Measurements from ENCODE around the gene XPNPEP1.
A peak's percentile ranks its signal among the peaks of the same experiment; 100 is the strongest.

XPNPEP1 gene

GRCh38 chr10:109947111-109947920 is 24.0 kb upstream of the XPNPEP1 start:
- DNase-seq = no peak

GRCh38 chr10:109946680-109947079 is 23.4 kb upstream of the XPNPEP1 start:
- DNase-seq = no peak

- DNase-seq = no peak
These were observed 22.3 kb upstream of the XPNPEP1 start for GRCh38 chr10:109945473-109946177.

DNA sequence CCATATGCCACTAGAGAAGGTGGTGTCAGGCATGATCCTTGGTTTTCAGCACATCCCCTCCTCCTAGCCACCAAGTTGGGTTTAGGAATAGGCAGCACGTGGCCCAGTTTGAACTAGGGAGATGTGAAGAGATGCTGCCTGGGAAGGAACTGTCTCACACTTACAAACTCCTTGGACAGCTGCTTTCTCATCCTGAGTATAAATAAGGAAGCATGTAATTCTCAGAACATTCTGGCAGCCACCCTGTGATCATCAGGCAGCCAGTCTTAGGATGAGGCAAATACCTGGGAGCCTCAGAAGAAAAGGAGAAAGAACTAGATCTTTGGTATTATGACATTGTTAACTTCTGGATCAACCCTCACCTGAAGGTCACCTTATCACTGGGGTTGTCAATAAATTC is 21.3 kb upstream of the XPNPEP1 start:
- DNase-seq = no peak

DNA sequence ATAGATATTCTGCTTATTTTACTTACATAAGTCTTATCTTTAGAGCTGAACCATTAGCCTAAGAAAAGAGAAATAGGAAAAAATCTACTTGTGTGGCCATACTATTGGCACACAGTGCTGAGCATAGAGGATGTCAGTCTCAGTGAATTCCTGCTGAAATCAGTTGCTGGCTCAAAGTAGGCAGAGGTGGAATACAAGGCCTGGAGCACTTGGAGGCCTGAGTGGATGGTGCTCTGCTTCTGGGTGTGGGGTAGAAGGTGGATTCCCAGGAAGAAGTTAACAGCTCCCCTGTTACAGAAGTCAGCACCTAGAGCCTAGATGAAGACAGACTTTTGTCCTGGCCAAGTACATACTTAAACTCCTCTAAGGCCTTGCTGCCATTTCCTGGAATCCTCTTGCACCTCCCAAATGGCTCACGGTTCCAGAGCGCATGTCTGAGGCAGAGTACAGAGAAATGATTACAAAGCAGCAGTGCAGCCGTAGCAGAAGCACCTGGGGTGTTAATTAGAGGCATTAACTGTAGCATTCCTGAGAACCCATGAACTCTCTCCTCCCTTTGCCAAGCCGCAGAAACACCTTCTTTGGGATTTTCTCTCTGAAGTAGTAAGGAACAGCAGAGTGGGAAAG is 18.0 kb upstream of the XPNPEP1 start:
- DNase-seq = no peak

DNA sequence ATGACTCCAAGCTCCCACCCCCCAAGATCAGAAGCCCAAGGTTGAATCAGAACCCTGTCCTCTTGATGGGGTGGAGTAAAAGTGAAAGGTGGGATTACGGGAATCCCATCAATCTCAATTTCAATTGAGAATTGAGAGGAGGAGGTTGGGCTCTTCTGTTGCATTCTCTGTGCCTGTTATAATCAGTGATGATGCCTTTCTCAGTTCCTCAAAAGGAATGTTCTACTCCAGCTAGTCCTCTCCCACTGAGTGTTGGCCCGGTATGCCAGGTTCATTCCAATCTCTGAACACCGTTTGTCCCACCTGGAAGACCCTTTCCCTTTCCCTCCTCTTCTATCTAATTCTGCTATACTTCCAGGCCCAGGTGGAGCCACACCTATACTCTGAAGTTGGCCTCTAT is 17.2 kb upstream of the XPNPEP1 start:
- DNase-seq = no peak

DNA sequence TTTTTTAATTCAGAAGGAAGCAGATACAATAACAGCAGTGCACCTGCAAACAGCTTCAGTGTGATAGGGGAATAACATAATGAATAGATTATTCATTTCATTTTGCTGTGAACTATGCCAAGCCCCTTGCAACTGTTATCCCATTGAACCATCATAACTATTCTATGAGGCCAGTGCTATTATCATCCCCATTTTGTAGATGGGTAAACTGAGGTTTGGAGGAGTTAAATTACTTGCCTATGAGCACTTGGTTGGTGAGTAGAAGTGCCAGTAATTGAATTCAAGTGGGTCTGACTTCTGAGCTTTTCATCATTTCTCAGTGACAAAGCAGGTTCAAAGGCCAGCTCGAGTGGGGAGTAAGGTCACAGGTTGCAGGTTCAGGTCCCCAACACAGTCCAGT is 16.8 kb upstream of the XPNPEP1 start:
- DNase-seq = no peak

DNA sequence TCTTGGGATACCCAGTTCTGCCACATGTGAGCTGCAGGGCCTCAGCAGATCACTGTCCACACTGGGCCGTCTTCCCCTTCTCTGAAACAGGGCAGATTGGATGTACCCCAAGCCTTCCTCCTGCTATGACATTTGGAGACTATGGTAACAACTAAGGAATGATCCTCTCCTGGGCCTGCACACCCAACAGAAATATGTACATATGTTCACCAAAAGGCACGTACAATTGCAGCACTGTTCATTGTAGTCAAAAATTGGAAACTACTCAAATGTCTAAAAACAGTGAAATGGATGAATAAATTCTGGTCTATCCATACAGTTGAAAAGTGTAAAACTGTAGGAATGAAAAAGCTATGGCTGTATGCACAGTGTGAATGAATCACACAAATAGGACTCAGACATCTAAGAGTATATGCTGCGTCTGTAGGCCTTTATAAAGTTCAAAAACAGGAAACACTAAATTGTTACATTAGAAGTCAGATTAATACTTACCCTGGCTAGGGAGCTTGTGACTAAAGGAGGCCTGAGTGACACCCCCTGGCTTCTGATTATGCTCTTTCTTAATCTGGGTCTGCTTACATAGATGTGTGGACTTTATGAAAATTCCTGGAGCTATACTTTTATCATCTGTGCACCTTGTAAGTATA is 16.1 kb upstream of the XPNPEP1 start:
- DNase-seq = no peak

- no peak for DNase-seq
These were observed 14.3 kb upstream of the XPNPEP1 start for GRCh38 chr10:109937460-109938065.

DNA sequence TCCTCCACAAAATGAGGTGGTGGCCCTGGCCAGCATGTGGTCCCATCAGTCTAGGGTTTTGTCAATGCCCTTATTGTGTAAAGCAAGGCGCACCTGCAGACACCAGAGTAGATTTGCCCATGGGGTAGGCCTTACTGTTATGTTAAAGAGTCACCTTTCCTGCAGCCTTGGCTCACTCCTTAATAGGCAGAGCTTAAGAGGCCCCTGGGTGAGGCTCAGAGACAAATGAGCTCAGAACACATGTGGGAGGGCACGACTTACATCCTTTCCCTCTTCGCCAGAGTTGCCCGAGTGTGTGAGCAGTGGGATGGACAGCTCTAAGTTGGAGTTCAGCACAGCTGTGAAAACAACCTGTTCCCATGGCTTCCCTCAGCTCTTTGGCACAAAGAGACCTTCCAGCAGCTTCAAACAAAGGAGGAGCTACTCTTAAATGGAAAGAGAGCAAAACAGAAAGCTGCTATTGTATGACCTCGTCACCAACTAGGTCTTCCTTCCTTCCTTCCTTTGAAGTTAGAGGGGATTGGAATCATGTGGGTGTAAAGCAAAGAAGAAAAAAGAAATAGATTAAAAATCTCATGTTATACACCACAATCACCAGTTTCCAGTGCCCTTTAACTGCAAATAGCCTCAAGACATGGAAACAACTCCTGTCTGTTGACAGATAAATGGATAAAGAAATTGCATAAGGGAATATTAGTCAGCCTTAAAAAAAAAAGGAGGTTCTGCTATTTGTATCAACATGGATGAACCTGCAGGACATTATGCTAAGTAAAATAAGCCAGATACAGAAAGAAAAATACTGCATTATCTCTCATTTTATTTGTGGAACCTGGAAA is 11.9 kb upstream of the XPNPEP1 start:
- DNase-seq = peak; percentile 46 to 48

- peak; percentile 97 to 98 for DNase-seq
These were observed 10.8 kb upstream of the XPNPEP1 start for GRCh38 chr10:109933984-109934565.

DNA sequence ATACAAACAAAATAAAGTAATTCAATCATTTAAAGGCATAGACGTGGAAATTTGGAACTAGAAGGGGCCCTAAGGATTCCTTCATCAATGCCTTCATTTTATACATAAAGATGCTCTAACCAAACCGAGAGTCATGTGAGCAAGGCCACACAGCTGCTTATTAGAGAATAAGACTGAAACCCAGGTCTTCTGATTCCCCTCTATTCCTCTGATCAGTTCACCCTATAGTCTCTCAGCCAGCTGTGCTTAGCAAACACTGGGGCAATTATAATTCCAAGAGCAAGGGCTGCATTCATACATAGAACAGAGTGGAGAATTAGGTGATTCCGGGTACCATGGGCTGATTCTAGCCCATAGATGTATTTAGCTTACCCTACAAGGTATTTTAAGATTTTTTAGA is 9.7 kb upstream of the XPNPEP1 start:
- DNase-seq = no peak

DNA sequence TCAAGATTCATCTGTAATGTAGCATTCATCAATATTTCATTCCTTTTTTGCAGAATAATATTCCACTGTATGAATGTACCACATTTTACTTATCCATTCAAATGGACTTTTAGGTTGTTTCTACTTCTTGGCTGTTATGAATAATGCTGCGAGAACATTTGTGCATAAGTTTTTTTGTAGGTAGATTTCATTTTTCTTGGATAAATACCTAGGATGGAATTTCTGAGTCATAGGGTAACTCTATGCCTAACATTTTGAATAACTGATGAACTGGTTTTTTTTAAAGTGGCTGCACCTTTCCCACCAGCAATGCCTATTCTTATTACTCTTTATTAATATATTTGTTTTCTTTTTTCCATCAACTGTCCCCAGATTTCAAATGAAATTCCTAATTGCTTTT is 9.1 kb upstream of the XPNPEP1 start:
- no peak for DNase-seq

DNA sequence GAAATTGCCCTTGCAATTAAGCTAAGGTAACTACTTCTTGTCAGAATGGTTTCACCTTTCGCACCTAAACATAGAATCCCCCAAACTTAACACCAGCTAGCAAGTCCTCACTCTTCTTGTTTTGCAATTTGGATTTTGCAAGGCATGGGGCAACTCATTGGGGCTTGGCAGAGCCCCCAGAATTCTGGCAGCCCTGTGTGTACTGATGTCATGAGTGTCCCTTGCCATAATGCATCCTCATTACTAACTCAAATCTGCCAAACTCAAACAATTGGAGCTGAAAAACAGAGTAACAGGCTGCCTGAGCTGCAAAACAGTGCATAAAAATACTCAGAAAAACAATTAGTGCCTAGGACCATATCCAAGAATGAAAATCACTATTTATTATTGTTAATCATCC is 7.9 kb upstream of the XPNPEP1 start:
- DNase-seq = no peak

DNA sequence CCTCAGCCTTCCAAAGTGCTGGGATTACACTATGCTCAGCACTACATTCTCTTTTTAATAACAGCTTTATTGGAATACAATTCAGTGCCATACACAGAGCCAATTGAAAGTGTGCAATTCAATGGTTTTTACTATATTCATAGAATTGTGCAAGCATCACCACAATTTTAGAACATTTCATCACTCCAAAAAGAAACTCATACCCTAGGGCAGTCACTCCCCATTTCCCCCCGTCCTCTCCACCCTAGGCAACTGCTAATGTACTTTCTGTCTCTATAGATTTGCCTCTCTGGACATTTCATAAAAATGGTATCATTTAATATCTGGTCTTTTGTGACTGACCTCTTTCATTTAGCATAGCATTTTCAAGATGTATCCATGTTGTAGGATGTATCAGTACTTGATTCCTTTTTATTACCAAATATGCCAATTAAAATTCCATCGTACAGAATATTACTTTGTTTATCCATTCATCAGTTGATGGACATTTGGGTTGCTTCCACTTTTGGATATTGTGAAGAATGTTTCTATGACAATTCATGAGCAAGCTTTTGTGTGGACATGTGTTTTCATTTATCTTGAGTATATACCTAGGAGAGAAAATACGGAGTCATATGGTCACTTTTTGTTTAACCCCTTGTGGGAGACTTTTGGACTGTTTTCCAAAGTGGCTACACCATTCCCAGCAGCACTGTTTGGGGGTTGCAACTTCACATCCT is 6.3 kb upstream of the XPNPEP1 start:
- DNase-seq = peak; percentile 28 to 48

DNA sequence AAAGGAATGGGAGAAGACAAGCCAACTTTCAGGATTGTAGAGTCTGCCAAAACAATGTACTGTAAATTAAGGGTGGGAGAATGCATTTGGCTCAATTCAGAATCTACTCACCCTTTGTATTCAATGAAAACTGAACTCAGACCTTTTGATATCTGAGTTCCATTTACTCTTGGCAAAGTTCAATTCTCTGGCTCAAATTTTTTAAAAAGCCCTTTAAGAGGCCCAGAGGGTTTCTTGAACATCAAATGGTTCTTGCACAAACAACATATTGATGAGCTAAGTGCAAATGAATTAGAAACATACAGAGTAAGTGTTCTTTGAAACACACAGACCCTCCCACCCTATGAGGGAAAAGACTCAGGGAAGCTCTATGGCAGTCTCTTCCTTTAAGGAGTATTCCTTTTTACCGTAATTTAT is 5.2 kb upstream of the XPNPEP1 start:
- no peak for DNase-seq

DNA sequence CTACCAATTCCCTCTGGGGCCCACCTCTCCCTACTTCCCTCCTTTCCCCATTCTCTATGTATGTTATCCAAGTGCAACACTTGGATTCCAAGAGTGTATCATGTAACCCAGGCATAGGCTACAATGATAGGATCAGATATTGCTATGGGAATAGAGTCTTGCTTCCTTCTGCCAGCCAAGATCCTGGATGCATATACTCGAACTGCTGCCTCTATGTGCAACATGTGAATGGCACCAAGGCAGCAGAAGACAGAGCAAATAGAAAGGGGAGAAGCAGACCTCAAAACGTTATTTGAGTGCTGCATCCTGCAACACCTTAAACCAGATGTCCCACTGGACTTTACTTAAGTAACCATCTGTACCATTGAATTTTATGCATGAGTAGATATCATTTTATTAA is 3.5 kb upstream of the XPNPEP1 start:
- DNase-seq = no peak

GRCh38 chr10:109926061-109926745 is 2.9 kb upstream of the XPNPEP1 start:
- no peak for DNase-seq

- DNase-seq = no peak
These were observed 1.8 kb upstream of the XPNPEP1 start for GRCh38 chr10:109924967-109925620.

DNA sequence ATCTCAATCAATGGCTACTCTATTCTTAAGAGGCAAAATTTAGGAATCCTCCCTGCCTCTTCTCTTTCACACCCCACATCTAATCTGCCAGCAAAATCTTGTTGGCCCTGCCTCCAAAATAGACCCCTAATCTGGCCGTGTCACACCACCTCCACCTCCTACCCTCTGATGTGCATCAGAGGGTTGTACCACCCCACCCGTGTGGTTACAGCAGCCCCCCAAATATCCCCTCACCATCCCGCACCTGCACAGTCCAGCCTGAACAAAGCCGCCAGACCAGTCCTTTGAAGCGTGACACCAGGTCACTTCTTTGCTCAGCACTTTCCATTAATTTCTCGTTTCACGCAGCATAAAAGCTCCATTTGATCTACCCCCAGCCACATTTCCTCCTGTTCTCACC is 776 bp upstream of the XPNPEP1 start:
- no peak for DNase-seq
